ENCODE data around the gene GPR107.
A peak's percentile ranks its signal among the peaks of the same experiment; 100 is the strongest.

GPR107 gene

DNA sequence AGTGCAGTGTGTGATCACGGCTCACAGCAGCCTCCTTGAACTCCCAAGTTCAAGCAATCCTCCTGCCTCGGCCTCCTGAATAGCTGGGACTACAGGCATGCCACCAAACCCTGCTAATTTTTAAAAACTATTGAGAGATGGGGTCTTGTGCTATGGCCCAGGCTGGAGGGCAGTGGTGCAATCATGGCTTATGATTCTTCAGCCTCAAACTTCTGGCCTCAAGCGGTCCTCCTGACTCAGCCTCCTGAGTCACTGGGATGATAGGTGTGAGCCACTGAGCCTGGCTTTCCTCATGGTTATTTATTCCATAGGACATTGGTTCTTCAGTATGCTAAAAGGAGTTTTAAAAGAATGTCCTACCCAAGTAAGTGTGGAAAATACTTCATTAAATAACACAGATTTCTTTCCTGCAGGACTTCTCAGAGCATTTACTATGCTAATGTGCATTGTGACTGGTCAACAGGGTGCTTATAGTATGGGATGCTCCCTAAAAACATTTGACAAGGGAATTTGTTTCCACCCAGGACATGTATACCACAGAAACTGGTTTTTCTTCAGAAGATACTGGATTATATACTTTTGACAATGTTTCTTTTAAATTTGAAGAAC, 107.3 kb downstream of the GPR107 start:
- H3K9me3 Mint-ChIP-seq = no peaks in the 10 kb centered on the region
- no peak overlapping the region for H3K4me3 Mint-ChIP-seq
- H3K27ac Mint-ChIP-seq = no peak overlapping the region
- no peaks in the 10 kb centered on the region for H3K4me1 Mint-ChIP-seq
- H3K27me3 Mint-ChIP-seq = no peaks in the 10 kb centered on the region
- H3K36me3 Mint-ChIP-seq = no peaks in the 10 kb centered on the region

- H3K27me3 Mint-ChIP-seq = no peaks in the 10 kb centered on the region
- no peaks in the 10 kb centered on the region for H3K36me3 Mint-ChIP-seq
- peaks cover 5% of the 10 kb centered on the region for H3K4me1 Mint-ChIP-seq
- no peak overlapping the region for H3K4me3 Mint-ChIP-seq
- no peaks in the 10 kb centered on the region for H3K9me3 Mint-ChIP-seq
- no peak overlapping the region for H3K27ac Mint-ChIP-seq
Measured at GRCh38 chr9:130165579-130165978, 111.9 kb downstream of the GPR107 start.

DNA sequence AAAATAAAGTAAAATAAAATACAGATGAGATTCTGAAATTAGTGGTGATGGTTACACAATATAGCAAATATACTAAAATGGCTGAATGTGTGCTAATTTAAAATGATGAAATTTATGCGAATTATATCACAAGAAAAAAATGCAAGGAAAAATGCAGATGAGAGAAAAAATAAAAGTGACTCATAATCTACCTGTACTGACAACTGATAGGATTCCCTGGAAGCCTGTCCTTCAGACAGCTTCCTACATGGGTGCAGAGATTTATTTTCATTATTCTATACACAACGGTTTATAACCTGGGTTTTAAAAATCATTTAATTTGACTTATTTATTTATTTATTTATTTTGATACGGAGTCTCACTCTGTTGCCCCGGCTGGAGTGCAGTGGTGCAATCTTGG, 112.7 kb downstream of the GPR107 start:
- no peaks in the 10 kb centered on the region for H3K36me3 Mint-ChIP-seq
- H3K27me3 Mint-ChIP-seq = peaks cover 2% of the 10 kb centered on the region
- no peak overlapping the region for H3K4me3 Mint-ChIP-seq
- H3K27ac Mint-ChIP-seq = no peak overlapping the region
- H3K4me1 Mint-ChIP-seq = peaks cover 5% of the 10 kb centered on the region
- H3K9me3 Mint-ChIP-seq = no peaks in the 10 kb centered on the region

DNA sequence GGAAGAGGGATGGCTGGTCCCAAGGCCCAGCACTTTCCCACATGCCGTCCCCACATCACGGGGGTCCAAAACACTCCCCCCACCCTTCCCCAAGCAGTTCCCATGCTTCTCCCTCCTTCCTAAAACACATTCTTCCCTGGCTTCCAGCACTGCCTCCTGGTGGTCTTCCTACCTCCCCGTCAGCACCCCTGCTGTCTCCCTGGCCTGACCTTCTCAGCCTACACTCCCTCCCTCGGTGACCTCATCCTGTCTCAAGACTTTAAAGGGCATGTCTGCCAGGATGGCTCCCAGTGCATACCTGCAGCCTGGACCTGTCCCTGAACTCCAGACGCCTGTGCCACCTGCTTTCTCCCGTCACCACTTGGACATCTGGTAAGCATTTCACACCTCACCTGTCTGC, 114.2 kb downstream of the GPR107 start:
- Mint-ChIP-seq H3K9me3 (no peaks in the 10 kb centered on the region), H3K36me3 (no peaks in the 10 kb centered on the region), H3K27ac (no peak overlapping the region), H3K4me3 (no peak overlapping the region), H3K27me3 (peaks cover 2% of the 10 kb centered on the region), H3K4me1 (peaks cover 5% of the 10 kb centered on the region)

DNA sequence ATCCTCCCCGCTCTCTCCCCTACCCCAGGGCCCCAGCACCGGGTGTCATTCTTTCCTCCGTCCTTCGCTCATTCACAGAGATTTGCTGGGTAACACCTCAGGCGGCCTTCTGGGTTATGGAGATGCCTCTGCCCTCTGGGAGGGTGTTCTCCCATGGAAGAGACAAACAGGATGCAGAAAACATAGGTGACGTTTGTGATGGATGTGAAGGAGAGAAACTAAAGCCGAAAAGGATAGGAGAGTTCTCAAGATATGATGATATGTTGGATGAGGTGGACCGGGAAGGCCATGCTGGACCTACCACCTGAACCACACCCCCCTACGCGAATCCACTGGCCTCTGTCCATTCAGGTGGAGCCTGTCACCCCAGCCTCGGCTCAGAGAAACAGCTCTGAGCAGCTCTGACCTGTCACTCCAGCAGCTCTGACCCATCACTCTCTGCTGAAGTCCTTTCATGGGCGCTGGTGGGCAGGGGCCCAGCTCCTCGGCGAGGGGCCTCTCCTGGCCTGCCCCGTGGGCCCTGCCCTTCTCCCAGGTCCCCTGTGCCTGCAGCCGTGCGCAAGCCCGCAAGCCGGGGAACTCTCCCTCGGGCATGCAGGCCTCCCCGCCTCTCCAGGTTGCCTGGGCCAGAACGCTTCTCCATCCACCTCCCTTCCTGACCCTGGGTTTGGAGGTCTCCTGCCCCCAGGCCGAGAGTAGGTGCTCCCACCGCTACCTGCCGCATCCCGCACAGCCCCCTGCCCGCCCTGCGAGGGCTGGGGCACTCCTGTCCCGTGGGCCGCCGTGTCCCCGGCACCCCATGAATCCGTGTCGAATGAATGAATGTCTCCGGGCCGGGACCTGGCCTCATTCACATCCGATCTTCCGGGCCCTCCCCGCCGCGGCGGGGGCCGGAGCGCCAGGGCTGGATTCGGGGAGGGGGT, 117.8 kb downstream of the GPR107 start:
- Mint-ChIP-seq H3K9me3 (no peaks in the 10 kb centered on the region), H3K36me3 (no peaks in the 10 kb centered on the region), H3K4me3 (peak overlapping the region; percentile 76), H3K27ac (no peak overlapping the region), H3K27me3 (peaks cover 5% of the 10 kb centered on the region), H3K4me1 (peaks cover 5% of the 10 kb centered on the region)

GRCh38 chr9:130172161-130172857, 118.6 kb downstream of the GPR107 start, which contains the start of gene NCS1:
Gene NCS1, plus strand, starts transcription at chr9:130172404. Its CDS starts 260 bp downstream, at chr9:130172664.
- Mint-ChIP-seq H3K4me3 (peak within 1 kb of the TSS; percentile 83), H3K27ac (no peak within 1 kb of the TSS), H3K4me1 (no peaks in the 10 kb centered on the region), H3K27me3 (peaks cover 5% of the 10 kb centered on the region), H3K9me3 (no peaks in the 10 kb centered on the region), H3K36me3 (no peaks in the 10 kb centered on the region)

GRCh38 chr9:130172858-130173665, 119.4 kb downstream of the GPR107 start:
- Mint-ChIP-seq H3K36me3 (no peaks in the 10 kb centered on the region), H3K27ac (no peak overlapping the region), H3K4me1 (no peaks in the 10 kb centered on the region), H3K4me3 (peak overlapping the region; percentile 83), H3K27me3 (peaks cover 5% of the 10 kb centered on the region), H3K9me3 (no peaks in the 10 kb centered on the region)

- Mint-ChIP-seq H3K4me1 (no peaks in the 10 kb centered on the region), H3K27ac (peak overlapping the region; percentile 23), H3K27me3 (peaks cover 5% of the 10 kb centered on the region), H3K9me3 (no peaks in the 10 kb centered on the region), H3K36me3 (no peaks in the 10 kb centered on the region), H3K4me3 (peak overlapping the region; percentile 83)
Measured at GRCh38 chr9:130173666-130173983, 119.9 kb downstream of the GPR107 start.

DNA sequence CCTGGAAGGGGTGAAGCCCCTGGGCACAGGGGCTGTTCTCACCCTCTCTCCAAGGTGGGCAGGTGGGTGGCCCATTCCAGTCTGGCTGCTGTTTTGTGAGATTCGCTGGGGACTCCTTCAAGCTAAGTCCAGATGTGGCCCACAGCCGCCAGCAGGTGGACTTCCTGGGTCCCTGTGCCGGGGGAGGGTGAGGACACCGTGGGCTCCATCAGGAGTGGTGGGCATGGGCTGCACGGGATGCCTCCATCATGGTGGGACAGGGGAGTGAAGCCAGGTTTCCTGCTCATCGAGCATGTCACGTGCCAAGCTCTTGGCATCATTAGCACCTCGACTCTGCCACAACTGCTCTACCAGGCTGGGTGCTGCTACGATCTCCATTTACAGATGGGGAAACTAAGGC, 120.3 kb downstream of the GPR107 start:
- H3K36me3 Mint-ChIP-seq = no peaks in the 10 kb centered on the region
- peak overlapping the region; percentile 83 for H3K4me3 Mint-ChIP-seq
- H3K9me3 Mint-ChIP-seq = no peaks in the 10 kb centered on the region
- H3K27me3 Mint-ChIP-seq = peaks cover 5% of the 10 kb centered on the region
- no peaks in the 10 kb centered on the region for H3K4me1 Mint-ChIP-seq
- peak overlapping the region; percentile 23 for H3K27ac Mint-ChIP-seq

- Mint-ChIP-seq H3K4me1 (no peaks in the 10 kb centered on the region), H3K27me3 (peaks cover 5% of the 10 kb centered on the region), H3K9me3 (no peaks in the 10 kb centered on the region), H3K36me3 (no peaks in the 10 kb centered on the region), H3K4me3 (peak overlapping the region; percentile 61), H3K27ac (no peak overlapping the region)
Measured at GRCh38 chr9:130174920-130175321, 121.2 kb downstream of the GPR107 start.

DNA sequence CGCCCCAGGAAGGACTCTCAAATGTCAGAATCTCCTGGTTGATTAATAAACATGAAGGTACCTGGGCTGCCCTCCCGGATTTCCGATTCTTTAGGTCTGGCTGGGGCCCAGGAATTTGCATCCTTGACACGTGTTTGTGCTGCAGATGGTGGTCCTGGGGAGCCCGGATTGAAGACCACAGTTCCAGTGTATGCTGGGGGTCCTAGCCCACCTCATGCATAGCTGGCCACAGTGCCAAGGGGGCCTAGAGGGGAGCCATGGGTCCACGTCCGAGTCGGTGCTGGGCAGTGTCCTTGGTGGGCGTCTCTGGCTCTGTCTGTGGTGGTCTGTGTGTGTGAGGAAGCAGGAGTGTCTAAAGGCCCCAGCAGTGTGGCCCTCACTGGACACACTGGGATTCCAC, 121.6 kb downstream of the GPR107 start:
- Mint-ChIP-seq H3K27me3 (peaks cover 5% of the 10 kb centered on the region), H3K4me1 (no peaks in the 10 kb centered on the region), H3K9me3 (no peaks in the 10 kb centered on the region), H3K27ac (no peak overlapping the region), H3K36me3 (no peaks in the 10 kb centered on the region), H3K4me3 (no peak overlapping the region)

DNA sequence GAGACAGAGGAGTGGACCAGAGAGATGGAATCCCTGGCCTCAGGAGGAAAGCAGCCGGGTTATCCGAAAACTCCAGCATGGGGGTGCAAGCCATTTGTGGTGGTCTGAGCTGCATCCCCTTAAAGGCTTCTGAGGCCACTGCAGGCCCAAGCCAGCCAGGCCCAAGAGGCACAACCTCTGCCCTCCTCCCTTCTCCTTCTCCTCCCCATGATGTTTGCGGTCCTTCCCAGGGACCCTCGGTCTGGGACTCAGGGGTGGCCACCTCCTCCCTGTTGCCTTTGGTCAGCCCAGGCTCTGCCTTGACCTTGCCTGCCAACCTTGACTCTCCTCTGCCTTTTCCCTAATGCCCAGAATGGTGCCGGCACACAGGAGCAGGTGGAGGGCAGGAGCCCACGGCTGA, 123.1 kb downstream of the GPR107 start:
- Mint-ChIP-seq H3K4me1 (no peaks in the 10 kb centered on the region), H3K9me3 (no peaks in the 10 kb centered on the region), H3K27ac (peak overlapping the region; percentile 65), H3K36me3 (no peaks in the 10 kb centered on the region), H3K4me3 (no peak overlapping the region), H3K27me3 (peaks cover 2% of the 10 kb centered on the region)

GRCh38 chr9:130177898-130178805, 124.4 kb downstream of the GPR107 start:
- Mint-ChIP-seq H3K9me3 (no peaks in the 10 kb centered on the region), H3K4me3 (no peak overlapping the region), H3K36me3 (no peaks in the 10 kb centered on the region), H3K27ac (no peak overlapping the region), H3K27me3 (peaks cover 2% of the 10 kb centered on the region), H3K4me1 (no peaks in the 10 kb centered on the region)

- Mint-ChIP-seq H3K27ac (no peak overlapping the region), H3K4me3 (no peak overlapping the region), H3K4me1 (no peaks in the 10 kb centered on the region), H3K27me3 (no peaks in the 10 kb centered on the region), H3K36me3 (no peaks in the 10 kb centered on the region), H3K9me3 (no peaks in the 10 kb centered on the region)
Measured at GRCh38 chr9:130179331-130179907, 125.7 kb downstream of the GPR107 start.

All from activated naive CD4-positive, alpha-beta T cell treated with anti-CD3 and anti-CD28 coated beads, Interleukin-2, amount 50 U/mL, for 24 hours (primary cell).